SK-N-SH (cell line): ENCODE measurements around the gene DEAF1. TPM values are rescaled to one million over a fixed set of nuclear protein-coding genes. Genes with fewer than 3 reads are reported as not detected.

Experiments
- CTCF ChIA-PET: fragments of 300-600, 350-600 bp; formaldehyde crosslinking; extraction: SDS; loops from one replicate; lab custom pipeline; 2021; lab: Yijun Ruan, JAX
- POLR2A ChIA-PET: fragments of 350-600 bp; sonication (Branson Sonifier 250); formaldehyde crosslinking; extraction: SDS; loops from one replicate; lab custom pipeline; 2020; ENCODE audit warnings: antibody characterized with exemption, inconsistent platforms; lab: Yijun Ruan, JAX
- DNase-seq: peaks from one replicate; pipeline ENCODE4 v3.0.0; 2012
- H2AFZ ChIP-seq: fragments of 200-600 bp; sonication (generic); 2 replicates; pipeline ENCODE4 v1.8.1; 2016; ENCODE audit warnings: antibody characterized with exemption, mild to moderate bottlenecking, low read depth
- H3F3A ChIP-seq: fragments of 200-600 bp; sonication (generic); replicated peaks from 2 replicates; pipeline ENCODE3; 2016; ENCODE audit warnings: antibody characterized with exemption, mild to moderate bottlenecking; ENCODE audit not compliant: insufficient read depth
- H3K27ac ChIP-seq, 2 experiments: fragments of 200-500 bp in 1 of 2; fragments of 200-600 bp in 1 of 2; sonication (Bioruptor generic) in 1 of 2; sonication (generic), shearing (Covaris generic) in 1 of 2; 2 replicates each; pipeline versions ENCODE4 v1.5.1 to v1.6.1; 2014 to 2016; ENCODE audit warnings: low read depth in 2 of 2, inconsistent platforms in 1 of 2, low read length in 1 of 2, mild to moderate bottlenecking in 1 of 2, mixed read lengths in 1 of 2
- H3K27me3 ChIP-seq: fragments of 200-600 bp; sonication (generic), shearing (Covaris generic); 2 replicates; pipeline ENCODE4 v1.6.1; 2016; ENCODE audit warnings: mixed run types; ENCODE audit not compliant: insufficient read depth
- H3K36me3 ChIP-seq, 2 experiments: fragments of 200-500 bp in 1 of 2; fragments of 200-600 bp in 1 of 2; sonication (Bioruptor generic) in 1 of 2; sonication (generic) in 1 of 2; replicated peaks in 1 of 2; 2 replicates each; pipeline versions ENCODE3 to v1.5.1; 2014 to 2016; ENCODE audit warnings: low read length in 1 of 2, mild to moderate bottlenecking in 1 of 2; ENCODE audit not compliant: insufficient read depth in 2 of 2, control insufficient read depth in 1 of 2
- H3K4me1 ChIP-seq, 2 experiments: fragments of 200-500 bp in 1 of 2; fragments of 200-600 bp in 1 of 2; sonication (Bioruptor generic) in 1 of 2; sonication (generic), shearing (Covaris generic) in 1 of 2; 2 replicates each; pipeline versions ENCODE4 v1.5.1 to v1.6.1; 2014 to 2016; ENCODE audit warnings: low read depth in 1 of 2, low read length in 1 of 2, mixed run types in 1 of 2; ENCODE audit not compliant: insufficient read depth in 2 of 2, control insufficient read depth in 1 of 2
- H3K4me2 ChIP-seq: fragments of 200-600 bp; sonication (generic), shearing (Covaris generic); 2 replicates; pipeline ENCODE4 v1.6.1; 2017; ENCODE audit warnings: mixed run types
- H3K4me3 ChIP-seq, 2 experiments: fragments of 200-500 bp in 1 of 2; fragments of 200-600 bp in 1 of 2; sonication (Bioruptor generic) in 1 of 2; sonication (generic), shearing (Covaris generic) in 1 of 2; 2 replicates each; pipeline versions ENCODE4 v1.5.1 to v1.8.1; 2014 to 2016; ENCODE audit warnings: low read depth in 2 of 2, inconsistent platforms in 1 of 2, low read length in 1 of 2, mild to moderate bottlenecking in 1 of 2, mixed read lengths in 1 of 2, moderate library complexity in 1 of 2
- H3K79me2 ChIP-seq: fragments of 200-600 bp; sonication (generic); 2 replicates; pipeline ENCODE4 v1.8.1; 2017; ENCODE audit warnings: mild to moderate bottlenecking; ENCODE audit not compliant: insufficient read depth
- H3K9ac ChIP-seq: fragments of 200-600 bp; sonication (generic); 2 replicates; pipeline ENCODE4 v1.6.1; 2017; ENCODE audit warnings: mixed run types
- H3K9me2 ChIP-seq: fragments of 200-600 bp; sonication (generic); 2 replicates; pipeline ENCODE4 v1.6.1; 2017; ENCODE audit warnings: mixed run types
- H3K9me3 ChIP-seq: fragments of 200-600 bp; sonication (generic); 2 replicates; pipeline ENCODE4 v1.6.1; 2017; ENCODE audit warnings: mixed run types, mild to moderate bottlenecking, moderate library complexity
- H4K20me1 ChIP-seq: fragments of 200-600 bp; sonication (generic); 2 replicates; pipeline ENCODE4 v1.6.1; 2017; ENCODE audit warnings: mild to moderate bottlenecking, mixed run types; ENCODE audit not compliant: insufficient read depth
- FOXJ3 ChIP-seq: sonication (generic); formaldehyde crosslinking; IDR thresholded peaks from 2 replicates; pipeline ENCODE4 v1.5.1; 2020; ENCODE audit warnings: mild to moderate bottlenecking, missing genetic modification reagents
- GABPA ChIP-seq: IDR thresholded peaks from 2 replicates; pipeline ENCODE4 v1.4.0; 2012; ENCODE audit warnings: low read depth, mild to moderate bottlenecking
- GATA2 ChIP-seq: sonication (generic); formaldehyde crosslinking; IDR thresholded peaks from 2 replicates; pipeline ENCODE4 v1.5.0; 2020; ENCODE audit warnings: mild to moderate bottlenecking, missing genetic modification reagents
- IRF3 ChIP-seq: fragments of 150-350 bp; IDR thresholded peaks from 2 replicates; pipeline ENCODE4 v1.6.1; 2016; ENCODE audit warnings: mild to moderate bottlenecking, low read depth, low read length
- JUND ChIP-seq: IDR thresholded peaks from 2 replicates; pipeline ENCODE4 v1.4.0; 2012
- MEF2A ChIP-seq: IDR thresholded peaks from 2 replicates; pipeline ENCODE4 v1.4.0; 2012; ENCODE audit warnings: low read depth, borderline replicate concordance
- MXI1 ChIP-seq: IDR thresholded peaks from 2 replicates; pipeline ENCODE4 v1.6.1; 2012; ENCODE audit warnings: mild to moderate bottlenecking, low read depth, low read length, improper control_type of control experiment
- NRF1 ChIP-seq: IDR thresholded peaks from 2 replicates; pipeline ENCODE4 v1.6.1; 2012; ENCODE audit warnings: low read depth, mild to moderate bottlenecking, low read length
- PBX3 ChIP-seq: IDR thresholded peaks from 2 replicates; pipeline ENCODE4; 2012
- POLR2AphosphoS5 ChIP-seq: IDR thresholded peaks from 2 replicates; pipeline ENCODE4 v1.6.1; 2012; ENCODE audit warnings: low read depth, low read length
- TAF1 ChIP-seq: IDR thresholded peaks from 2 replicates; pipeline ENCODE4 v1.6.1; 2012; ENCODE audit warnings: low read depth, mild to moderate bottlenecking, low read length, moderate library complexity, borderline replicate concordance
- USF2 ChIP-seq: fragments of 150-350 bp; IDR thresholded peaks from 2 replicates; pipeline ENCODE4 v1.6.1; 2017; ENCODE audit warnings: antibody characterized with exemption, low read length, low read depth, borderline replicate concordance
- YY1 ChIP-seq: IDR thresholded peaks from 2 replicates; pipeline ENCODE4 v1.4.0; 2012; ENCODE audit warnings: low read depth, mild to moderate bottlenecking
- ZBTB33 ChIP-seq: IDR thresholded peaks from 2 replicates; pipeline ENCODE4 v1.4.0; 2012; ENCODE audit warnings: low read depth, borderline replicate concordance
- WGBS: methylation state at CpG from one replicate; pipeline ENCODE4 v1.1.6; 2017; ENCODE audit warnings: low lambda C conversion rate; 5-methylcytosine and 5-hydroxymethylcytosine counted together
- polyA plus RNA-seq, 3 experiments: library from polyadenylated mRNA; depleted of rRNA; stranded (reverse); fragments of >200 nt; gene quantifications; 2 replicates each; pipeline ENCODE4 v1.2.3, GENCODE V29; 2012

Gene DEAF1
- polyA plus RNA-seq, 1 of the 3 experiments (the other 2 are of a cell fraction): 40.6 TPM

GRCh38 chr11:673866-674265 lies 21.2 kb downstream of the DEAF1 start (continued):
- TF ChIP-seq ZBTB33: no peak
- TF ChIP-seq POLR2AphosphoS5: no peak
- no peak for TF ChIP-seq NRF1
- no peak for TF ChIP-seq JUND
- no peak for TF ChIP-seq YY1
- no peak for TF ChIP-seq GATA2
- no peak for TF ChIP-seq TAF1
- TF ChIP-seq MXI1: no peak

GRCh38 chr11:665704-666281 lies 29.2 kb downstream of the DEAF1 start:
- Histone ChIP-seq H3F3A (no peaks in the 10 kb centered on the region), H3K4me3 (no peak overlapping the region), H3K4me2 (no peak overlapping the region), H3K79me2 (no peaks in the 10 kb centered on the region), H3K9me2 (no peaks in the 10 kb centered on the region), H3K9ac (no peak overlapping the region), H3K27me3 (no peaks in the 10 kb centered on the region), H3K36me3 (peaks cover 3 to 11% of the 10 kb centered on the region in 2 experiments), H4K20me1 (0 out of 2 replicates have a peak, but pooled peaks cover 4% of the 10 kb centered on the region), H3K27ac (no peak overlapping the region), H3K9me3 (no peaks in the 10 kb centered on the region), H2AFZ (no peak overlapping the region), H3K4me1 (no peaks in the 10 kb centered on the region)
- WGBS: 93% methylated on average over 11 of the region's 11 CpGs
- ChIA-PET CTCF (interaction anchor here (0.8 to 13.1 kb wide), 2 partner anchors 10 to 59 kb away, joined by 3 to 150 read pairs; no protein-coding TSS in a partner anchor), POLR2A (no interaction called here)
- DNase-seq: no peak
- no peak for TF ChIP-seq FOXJ3 (CRISPR knock-in tag)
- TF ChIP-seq USF2: no peak
- TF ChIP-seq GABPA: no peak
- TF ChIP-seq PBX3: no peak
- TF ChIP-seq IRF3: no peak
- no peak for TF ChIP-seq MEF2A
